Measurements from ENCODE around the gene ZNF8.

- TF ChIP-seq CTCF (IDR thresholded peaks at IDR 0.05; ENCODE audit: low read length) (no peak), EZH2 (optimal IDR thresholded peaks at IDR 0.05; ENCODE audit: low read depth, low read length) (no peak), EZH2phosphoT487 (IDR thresholded peaks at IDR 0.05; ENCODE audit: low read length) (no peak)
Measured at GRCh38 chr19:58326501-58326913, 47.8 kb downstream of the ZNF8 start.
